Fibroblast of skin of left quadriceps (primary cell): ENCODE results near the gene PSD2.
A peak's percentile ranks its signal among the peaks of the same experiment; 100 is the strongest.

Experiments
- DNase-seq, 2 experiments: peaks; one replicate each; pipeline ENCODE4 v3.0.0-alpha.2; 2013; ENCODE audit warnings: low read depth in 2 of 2

The PSD2 gene

GRCh38 chr5:139854953-139855352 is 59.3 kb downstream of the PSD2 start:
- DNase-seq, result no peak

DNA sequence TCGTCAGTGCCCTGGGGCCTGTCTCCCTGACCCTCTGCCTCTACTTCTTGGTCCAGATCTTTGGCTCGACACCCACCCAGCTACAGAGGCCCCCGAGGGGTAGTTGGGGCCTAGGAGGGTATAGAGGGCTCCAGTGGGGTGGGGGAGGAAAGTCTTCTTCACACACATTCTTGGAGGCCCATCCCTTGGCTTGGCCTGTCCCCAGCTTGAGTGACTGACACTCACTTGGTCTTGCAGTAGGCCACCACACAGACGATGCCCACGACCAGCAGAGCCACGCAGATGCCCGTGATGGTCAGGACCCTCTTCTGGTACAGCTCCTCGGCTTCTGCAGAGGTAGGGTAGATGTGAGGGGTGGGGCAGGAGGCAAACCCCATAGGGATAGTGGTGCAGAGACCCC is 59.8 kb downstream of the PSD2 start:
- DNase-seq, result no peak

DNA sequence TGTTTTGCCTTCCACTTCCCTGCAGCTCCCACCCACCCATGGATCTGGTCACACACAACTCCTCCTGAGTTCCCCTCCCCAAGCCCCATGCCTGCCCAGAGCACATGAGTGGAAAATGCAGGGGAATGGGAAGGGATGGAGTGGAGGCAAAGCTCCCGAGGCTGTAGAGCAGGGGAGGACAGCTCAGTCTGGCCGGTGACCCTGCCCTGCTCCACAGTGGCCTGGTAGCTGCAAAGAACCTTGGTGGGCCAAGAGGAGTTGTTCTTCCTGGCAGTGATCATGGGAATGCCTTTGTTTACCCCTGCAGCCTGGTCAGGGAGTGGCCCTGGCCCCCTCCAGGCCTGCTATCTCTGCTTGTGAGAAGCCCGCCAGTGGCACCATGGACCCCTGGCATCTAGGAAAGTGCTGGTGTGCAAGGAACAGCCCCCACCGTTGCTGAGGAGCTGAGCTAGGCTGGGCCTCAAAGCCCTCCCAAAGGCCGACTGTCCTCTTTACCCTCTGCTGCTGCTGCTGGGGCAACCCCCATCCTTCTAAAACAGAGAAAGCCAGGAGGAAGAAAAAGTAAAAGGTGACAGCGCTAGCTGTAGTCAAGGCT is 60.4 kb downstream of the PSD2 start:
- DNase-seq, result no peak

DNA sequence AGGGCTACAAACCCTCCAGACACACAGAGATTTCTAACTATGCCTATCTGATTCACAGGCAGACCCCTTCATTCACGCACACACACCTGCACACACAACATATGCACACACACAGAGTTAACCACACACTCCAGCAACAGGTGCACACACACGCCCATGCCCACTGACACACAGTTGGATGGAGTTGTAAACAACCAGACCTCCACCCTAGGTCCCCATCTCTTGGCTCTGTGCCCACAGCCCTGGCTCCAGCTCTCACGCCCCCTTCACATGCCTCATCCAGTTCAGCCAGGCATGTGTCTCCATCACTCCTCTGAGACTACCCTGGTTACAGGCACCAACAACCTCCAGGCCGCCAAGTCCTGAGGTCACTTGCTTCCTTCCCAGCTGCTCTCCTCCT is 61.1 kb downstream of the PSD2 start:
- DNase-seq, result no peak

DNA sequence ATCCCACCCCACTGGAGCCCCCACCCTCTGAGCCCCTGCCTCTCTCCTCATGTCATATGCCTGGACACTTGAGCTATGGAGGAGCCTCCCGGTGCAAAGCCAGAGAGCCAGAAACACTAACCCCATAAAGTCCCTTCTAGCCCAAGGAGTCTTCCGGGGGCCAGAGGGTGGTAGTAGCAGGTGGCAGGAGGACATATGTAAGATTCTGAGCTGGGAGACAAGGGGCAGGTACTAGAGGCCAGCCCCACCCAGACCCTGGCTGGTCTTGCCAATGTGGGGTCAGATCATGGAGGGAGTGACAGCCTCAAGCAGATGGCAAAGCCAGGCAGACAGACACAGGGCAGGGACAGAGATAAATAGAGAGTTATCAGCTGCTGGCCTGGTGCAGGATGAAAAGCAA is 63.4 kb downstream of the PSD2 start:
- DNase-seq, result no peak

- no peak for DNase-seq
Observed at GRCh38 chr5:139861021-139861888, 65.6 kb downstream of the PSD2 start.

DNA sequence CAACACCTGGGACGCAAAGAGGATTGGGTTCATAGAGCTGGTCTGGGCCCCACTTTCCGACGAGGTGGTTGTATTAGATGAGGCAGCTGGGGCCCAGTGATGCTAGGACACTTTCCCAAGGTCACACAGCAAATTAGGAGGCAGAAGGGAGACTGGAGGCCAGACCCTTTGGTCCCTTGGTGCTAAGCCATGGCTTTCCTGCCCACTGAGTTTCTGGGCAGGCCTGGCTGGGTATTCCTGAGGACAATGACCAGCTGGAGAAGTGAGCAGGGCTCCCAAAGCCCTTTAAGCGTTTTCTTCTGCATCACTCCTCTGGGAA is 66.2 kb downstream of the PSD2 start:
- DNase-seq, result no peak

- DNase-seq, result no peak
Observed at GRCh38 chr5:139862313-139862712, 66.7 kb downstream of the PSD2 start.

DNA sequence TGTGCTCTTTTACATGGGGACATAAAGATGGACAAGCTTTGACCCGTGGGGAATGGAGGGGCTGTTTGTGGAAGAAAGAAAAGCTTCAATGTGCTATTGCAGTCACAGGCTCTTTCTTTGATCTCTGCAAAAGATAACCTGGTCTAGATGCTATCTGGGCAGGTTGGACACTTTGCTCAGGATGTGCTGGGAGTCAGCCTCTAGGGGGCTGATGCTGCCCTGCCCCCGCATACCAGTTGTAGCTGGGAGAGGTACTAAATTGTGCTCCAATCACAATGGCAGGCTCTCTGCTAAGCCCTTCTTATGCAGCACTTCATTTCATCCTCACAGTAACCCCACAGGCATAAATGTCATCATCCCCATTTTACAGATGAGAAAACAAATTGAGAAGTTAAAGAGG is 67.2 kb downstream of the PSD2 start:
- DNase-seq, result no peak

- DNase-seq, result no peak
Observed at GRCh38 chr5:139863361-139863760, 67.8 kb downstream of the PSD2 start.

DNA sequence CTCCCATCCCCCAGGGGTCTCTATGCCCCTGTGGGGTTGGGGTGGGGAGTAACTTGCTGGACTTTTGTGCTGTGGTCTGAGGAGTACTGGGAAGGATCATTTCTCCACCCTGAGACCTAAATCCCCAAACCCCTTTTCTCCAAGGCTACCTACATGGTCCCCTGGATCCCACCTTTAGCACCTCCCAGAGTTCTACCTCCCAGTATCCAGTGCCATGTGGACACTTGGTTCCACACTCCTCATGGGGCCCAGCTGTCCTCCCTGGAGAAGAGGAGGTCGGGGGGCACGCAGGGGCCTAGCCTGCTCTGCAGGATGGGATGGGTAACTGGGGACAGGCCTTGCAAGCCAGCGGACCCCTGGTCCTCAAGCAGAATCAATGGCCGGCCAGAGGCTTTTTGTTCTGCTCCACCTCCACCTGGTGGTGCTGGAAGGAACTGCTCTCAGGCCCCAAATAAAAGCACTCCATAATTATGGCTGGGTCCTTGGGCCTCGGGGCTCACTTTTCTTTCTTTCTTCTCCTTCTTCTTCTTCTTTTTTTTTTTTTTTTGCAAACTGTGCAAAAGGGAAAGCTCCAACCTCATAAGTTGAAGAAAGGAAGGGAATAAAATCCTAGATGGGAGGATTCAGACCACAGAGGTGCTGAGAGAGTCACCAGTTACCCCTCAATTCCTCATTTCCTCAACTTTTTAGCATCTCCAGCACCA is 68.4 kb downstream of the PSD2 start:
- DNase-seq, result peak; percentile 16 to 17

GRCh38 chr5:139864716-139865483 is 69.3 kb downstream of the PSD2 start:
- no peak for DNase-seq

DNA sequence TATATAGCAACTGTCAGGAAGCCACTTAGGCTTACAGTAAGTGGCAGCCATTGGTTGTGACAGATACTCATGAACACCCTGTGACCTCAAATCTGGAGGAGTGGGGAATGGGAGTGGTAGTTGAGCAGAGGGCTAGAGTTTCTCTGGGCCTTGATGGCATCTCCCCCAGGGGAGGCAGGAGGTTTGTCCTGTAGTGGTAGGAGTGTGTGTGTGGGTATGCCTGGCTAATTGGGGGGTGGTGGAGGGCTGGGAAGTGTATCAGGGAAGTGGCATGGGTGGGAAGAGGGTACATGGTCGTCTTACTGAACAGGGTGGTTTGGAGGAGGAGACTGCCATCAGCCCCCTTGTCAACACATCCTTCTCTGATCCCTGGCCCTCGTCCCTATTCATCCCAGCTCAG is 71.5 kb downstream of the PSD2 start:
- DNase-seq, result no peak

DNA sequence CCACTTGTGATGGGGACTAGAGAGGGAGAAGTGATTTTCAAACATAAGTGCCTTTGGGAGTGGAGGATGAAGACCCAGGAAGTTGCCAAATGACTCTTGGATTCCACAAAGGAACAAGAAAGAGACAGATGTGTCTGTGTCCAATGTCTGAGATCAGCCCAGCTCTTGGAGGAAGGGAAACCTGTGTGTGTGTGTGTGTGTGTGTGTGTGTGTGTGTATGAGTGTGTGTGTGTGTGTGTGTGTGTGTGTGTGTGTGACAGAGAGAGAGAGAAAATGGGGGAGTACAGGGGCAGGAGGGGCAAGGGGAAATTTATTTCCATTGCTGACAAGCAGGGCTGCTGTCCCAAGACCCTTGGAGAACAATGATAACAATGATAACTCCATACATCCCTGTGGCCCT is 72.0 kb downstream of the PSD2 start:
- no peak for DNase-seq

DNA sequence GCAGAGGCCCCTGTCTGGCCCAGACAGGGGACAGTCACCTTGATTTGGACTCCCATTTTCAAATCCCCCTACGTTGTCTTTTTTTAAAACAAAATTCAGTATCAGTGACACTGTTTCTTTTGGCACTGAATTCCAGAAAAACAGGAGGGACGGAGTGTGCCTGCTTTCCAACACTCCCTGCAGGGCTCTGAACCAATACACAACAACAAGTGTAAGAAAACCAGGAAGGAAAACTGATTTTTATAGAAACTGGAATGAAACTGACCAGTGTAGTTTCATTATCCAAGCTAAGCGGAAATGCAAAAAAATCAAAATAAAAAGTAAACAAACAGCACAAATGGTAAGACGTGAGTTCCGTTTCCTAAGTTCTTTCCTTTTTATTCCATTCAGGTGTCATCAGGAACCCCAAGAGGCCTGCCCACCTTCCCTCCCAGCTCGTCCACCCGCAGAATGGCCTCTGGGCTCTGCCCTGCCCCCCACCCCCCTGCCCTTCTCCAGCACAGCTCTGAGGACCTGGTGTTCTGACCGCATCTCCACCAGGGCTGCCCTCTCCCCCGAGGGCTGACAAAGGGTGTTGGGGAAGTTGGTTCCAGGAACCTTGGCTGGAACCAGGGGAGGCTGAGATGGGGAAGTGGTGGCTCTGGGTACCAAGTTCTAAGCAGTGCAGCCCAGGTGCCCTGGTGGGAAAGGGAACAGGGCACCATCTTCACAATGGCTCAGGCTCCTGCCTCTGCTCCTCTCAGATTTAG is 73.6 kb downstream of the PSD2 start:
- DNase-seq, result no peak

DNA sequence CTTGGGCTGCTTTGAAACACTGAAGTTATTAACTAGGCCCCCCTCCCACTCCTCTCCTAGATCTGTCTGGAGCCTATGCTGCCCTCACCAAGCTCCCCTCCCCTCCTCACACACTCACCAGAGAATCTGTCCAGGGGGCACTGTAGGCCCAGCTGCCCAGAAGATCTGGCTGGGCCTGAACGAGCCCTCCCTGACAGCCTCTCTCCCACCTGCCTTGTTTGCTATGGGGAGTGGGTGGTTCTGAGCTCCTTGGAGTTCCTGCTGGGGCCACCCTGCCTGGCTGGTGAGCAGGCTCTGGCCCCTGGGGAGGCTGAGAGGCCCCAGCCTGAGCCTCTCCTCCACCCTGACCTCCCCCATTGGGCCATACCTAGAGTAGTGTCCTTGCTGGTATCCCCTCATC is 75.1 kb downstream of the PSD2 start:
- no peak for DNase-seq

DNA sequence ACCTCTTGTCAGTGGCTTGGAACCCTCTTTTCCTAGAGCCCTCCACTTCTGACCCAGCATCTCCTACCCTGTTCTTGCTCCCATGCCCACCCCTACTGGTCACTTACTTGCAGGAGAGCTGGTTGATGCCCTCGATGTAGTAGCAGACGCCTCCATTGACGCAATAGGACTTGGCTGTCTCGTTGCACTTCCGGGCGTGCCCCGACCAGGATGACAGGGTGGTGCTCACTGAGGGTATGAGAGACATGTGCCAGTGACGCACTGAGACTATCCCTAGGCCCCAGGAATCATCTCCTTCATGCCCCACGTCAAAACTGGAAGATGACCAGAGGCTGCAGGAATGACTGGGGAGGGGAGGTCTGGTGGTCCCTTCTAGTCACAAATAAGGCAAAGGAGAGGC is 76.0 kb downstream of the PSD2 start:
- DNase-seq, result no peak

DNA sequence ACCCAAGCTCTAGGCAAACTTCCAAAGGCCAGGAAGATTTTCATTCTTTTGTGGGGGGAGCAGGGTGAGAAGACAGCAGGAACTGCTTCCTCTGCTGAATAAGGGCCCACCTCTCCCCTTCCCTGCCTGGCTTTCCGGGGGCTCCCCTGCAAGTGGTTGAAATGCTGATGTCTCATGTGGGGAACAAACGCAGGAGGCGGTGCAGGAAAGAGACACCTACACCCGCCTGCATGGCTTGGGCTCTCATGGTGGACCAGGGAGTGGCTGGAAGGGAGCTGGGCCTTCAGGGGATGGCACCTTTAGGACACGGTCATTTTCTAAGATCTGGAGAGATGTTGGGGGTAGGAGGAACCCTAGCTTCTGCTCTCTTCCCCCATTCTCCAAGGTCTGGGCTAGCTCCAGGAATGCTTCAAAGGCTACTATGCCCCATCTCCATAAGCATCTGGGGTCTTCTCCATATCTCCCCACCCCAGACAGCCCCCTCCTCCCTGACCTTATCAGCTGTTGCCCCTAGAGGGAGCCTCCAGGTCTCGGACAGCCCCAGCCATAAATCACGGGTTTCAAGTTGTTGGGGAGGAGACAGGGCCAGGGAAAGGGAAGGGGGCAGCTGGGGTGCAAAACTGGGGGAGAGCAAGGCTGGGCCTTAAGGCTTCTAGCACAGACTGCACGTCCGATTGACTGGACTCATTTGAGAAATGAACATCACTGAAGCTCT is 76.6 kb downstream of the PSD2 start:
- DNase-seq, result no peak

DNA sequence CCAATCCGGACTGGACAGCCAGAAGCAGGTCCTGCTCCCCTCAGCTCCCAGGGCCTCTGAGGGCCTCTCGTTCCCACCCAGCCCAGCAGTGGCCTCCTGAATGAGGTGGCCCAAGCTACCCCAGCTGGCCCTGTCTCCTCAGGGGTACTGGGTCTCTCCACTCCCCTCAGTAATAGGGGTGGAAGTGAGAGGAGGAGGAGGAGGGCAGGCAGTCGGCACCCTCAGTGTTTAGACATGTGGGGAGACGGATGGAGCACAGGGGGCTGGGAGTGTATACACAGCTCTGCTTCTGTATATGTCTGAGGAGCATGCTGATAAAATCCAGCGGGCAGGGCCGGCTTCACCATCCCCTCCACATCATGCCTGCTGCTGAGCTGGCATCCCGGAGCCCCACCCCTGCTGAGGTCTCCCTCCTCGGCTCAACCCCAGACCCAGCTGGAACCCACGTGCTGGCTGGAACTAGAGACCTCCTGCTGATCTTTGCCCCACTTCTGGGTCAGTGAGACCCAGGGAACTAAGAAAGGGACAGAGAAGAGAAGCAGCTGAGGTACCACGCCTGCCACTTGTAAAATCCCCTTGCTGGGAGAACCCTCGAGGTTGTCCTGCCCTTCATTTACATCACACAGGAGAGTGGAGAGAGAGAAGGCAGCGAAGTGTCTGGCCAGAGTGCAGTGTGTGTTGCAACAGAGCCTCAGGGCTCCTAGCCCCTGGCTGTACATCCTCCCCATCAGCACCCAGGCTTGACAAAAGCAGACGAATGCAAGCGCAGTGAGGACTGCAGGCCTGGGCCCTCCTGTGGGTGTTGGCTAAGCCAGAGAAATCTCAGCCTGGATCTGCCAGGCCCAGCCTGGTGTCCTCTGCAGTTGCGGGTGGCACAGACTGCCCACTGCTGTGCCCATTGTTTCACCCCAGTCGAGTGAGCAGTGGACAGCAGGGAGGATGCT is 77.5 kb downstream of the PSD2 start:
- DNase-seq, result no peak

DNA sequence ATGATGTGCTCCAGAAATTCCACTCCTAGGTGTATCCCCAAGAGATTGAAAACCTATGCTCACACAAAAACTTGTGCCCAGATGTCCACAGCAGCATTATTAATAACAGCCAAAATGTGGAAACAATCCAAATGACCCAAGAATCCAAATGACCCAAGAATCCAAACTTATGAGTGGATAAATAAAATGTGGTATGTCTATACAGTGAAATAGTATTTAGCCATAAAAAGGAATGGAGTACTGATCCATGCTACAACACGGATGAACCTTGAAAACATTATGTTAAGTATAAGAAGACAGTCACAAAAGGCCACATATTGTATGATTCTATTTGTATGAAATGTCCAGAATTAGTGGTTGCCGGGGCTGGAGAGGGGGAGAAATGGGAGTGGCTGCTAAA is 80.3 kb downstream of the PSD2 start:
- DNase-seq, result no peak
